ENCODE measurements around the gene PBX4. TPM values are rescaled to one million over a fixed set of nuclear protein-coding genes. Genes with fewer than 3 reads are reported as not detected.

Gene PBX4
- total RNA-seq, 4 donors from 2014 or later = 1.3 to 2.8 (median 1.6) TPM; not detected in 1

DNA sequence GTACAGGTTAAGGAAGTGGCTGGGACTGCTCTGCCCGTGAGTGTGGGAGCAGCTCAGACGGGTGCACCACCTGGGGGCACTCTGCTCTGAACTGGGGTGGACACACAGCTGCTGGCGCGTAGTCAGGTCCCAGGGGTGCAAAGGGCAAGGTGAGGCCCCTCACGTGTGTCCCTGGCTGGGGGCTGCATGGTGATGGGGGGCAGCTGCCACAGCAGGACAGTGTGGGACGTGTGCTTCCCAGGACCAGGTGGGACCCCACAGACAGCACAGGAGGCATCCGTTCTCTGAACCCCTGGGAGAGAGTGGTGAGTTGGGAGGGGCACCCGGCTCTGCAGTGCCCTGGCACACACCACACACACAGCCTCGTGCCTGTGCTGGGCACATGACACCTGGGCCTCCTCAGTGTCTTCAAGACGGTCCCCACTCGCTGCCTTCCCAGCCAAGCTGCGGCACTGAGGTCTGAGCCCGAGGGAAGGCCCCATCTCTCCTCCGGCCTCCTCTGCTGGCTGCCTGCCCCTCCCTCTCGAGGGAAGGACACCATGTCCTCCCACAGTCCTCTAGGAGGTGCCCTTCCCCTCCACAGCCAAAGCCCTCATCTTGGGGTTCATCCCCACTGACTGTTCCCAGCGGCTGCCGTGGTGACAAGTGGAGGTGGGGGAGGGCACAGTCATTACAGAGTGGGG, 55.7 kb downstream of the PBX4 start:
- no peaks in the 10 kb centered on the region for H3K9me3 ChIP-seq
- no peaks in the 10 kb centered on the region for H3K36me3 ChIP-seq
- intact Hi-C loops (cut with DNase I; ENCODE audit: low total_unique reads) = no loop called here
- no peaks in the 10 kb centered on the region for H3K27me3 ChIP-seq
- H3K4me1 ChIP-seq = no peaks in the 10 kb centered on the region
- TF ChIP-seq, protein P1, sequence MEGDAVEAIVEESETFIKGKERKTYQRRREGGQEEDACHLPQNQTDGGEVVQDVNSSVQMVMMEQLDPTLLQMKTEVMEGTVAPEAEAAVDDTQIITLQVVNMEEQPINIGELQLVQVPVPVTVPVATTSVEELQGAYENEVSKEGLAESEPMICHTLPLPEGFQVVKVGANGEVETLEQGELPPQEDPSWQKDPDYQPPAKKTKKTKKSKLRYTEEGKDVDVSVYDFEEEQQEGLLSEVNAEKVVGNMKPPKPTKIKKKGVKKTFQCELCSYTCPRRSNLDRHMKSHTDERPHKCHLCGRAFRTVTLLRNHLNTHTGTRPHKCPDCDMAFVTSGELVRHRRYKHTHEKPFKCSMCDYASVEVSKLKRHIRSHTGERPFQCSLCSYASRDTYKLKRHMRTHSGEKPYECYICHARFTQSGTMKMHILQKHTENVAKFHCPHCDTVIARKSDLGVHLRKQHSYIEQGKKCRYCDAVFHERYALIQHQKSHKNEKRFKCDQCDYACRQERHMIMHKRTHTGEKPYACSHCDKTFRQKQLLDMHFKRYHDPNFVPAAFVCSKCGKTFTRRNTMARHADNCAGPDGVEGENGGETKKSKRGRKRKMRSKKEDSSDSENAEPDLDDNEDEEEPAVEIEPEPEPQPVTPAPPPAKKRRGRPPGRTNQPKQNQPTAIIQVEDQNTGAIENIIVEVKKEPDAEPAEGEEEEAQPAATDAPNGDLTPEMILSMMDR (IDR thresholded peaks at IDR 0.05) = no peak
- TF ChIP-seq POLR2A (IDR thresholded peaks at IDR 0.05) = no peak
- H3K4me3 ChIP-seq = no peak overlapping the region
- DNase-seq = no peak
- no peak overlapping the region for H3K27ac ChIP-seq

DNA sequence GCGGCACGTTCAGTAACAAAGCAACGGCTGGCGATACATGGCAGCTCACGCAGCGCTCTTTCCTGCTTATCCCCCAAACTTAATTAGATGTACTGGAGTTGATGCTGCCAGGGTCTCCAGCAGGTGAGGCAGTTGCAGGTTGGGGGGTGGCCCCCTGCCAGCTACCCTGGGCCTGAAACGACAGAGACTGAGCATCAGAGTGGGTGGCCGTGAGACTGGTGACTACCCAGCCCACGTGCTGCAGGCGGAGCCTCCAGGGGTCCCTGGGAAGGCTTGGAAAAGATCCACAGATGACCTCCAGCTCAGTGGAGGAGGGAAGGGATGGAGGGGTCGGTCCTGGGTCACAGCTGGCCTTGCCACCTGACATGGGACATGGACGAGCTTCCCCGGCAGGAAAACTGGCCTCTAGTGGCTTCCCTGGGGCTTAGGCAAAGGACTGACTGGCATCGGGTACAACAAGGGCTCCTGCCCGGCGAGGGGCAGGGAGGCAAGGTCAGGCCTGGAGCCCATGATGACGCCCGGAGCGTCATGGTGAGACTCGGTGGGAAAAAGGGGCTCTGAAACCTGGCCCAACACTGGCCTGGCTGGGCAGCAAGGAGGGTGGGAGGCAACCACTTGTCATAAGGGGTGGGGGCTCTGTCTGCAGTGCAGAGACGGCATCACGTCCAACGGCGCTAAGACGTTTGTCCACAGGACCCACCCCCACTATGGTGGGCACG, 56.4 kb downstream of the PBX4 start:
- no peaks in the 10 kb centered on the region for H3K9me3 ChIP-seq
- DNase-seq = no peak
- H3K4me1 ChIP-seq = no peaks in the 10 kb centered on the region
- H3K27me3 ChIP-seq = no peaks in the 10 kb centered on the region
- H3K36me3 ChIP-seq = no peaks in the 10 kb centered on the region
- H3K27ac ChIP-seq = no peak overlapping the region
- H3K4me3 ChIP-seq = no peak overlapping the region
- intact Hi-C loops (cut with DNase I; ENCODE audit: low total_unique reads) = no loop called here
- TF ChIP-seq, protein P1 (IDR thresholded peaks at IDR 0.05) = no peak
- no peak for TF ChIP-seq POLR2A (IDR thresholded peaks at IDR 0.05)

DNA sequence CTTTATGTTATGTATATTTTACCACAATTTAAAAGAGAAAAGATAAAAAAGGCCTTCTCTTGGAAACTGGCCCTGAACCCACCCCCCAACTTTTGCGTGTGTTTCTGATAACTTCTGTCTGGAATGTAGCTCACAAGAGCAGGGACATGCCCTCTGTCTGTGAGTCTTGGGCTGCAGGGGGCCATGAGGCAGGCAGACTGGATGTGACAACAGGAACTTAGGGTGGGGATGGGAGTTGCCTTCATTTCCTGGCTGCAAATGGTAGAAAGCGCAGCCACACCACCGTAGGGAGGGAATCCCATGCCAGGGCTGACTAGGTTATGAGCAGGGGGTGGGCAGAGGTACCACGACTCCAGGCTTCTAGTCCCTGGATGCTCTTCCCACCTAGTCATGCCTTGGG, 58.6 kb downstream of the PBX4 start:
- TF ChIP-seq POLR2A (IDR thresholded peaks at IDR 0.05) = no peak
- TF ChIP-seq, protein P1 (IDR thresholded peaks at IDR 0.05) = no peak
- Histone ChIP-seq H3K4me3 (no peak overlapping the region), H3K9me3 (no peaks in the 10 kb centered on the region), H3K36me3 (no peaks in the 10 kb centered on the region), H3K4me1 (no peaks in the 10 kb centered on the region), H3K27me3 (no peaks in the 10 kb centered on the region), H3K27ac (no peak overlapping the region)
- DNase-seq = no peak
- intact Hi-C loops (cut with DNase I; ENCODE audit: low total_unique reads) = no loop called here

DNA sequence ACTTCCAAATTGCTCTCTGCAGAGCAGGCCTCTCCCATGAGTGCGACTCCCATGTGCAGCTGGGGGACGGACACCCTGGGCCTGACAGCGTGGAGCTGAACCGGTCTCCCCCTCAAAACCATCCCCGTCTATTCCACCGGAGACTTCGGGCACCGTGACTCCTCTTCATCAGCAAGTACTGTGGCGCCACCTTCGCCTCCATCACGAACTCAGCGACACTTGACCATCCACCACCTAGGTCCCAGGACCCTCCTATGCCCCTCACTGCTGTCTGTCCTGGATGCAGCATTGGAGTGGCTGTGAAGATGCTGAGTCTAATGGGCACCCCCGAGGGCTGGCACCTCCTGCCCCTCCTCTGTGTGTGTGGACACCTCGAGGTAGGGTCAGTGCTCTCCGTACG, 59.9 kb downstream of the PBX4 start:
- Histone ChIP-seq H3K4me3 (no peak overlapping the region), H3K4me1 (no peaks in the 10 kb centered on the region), H3K27me3 (no peaks in the 10 kb centered on the region), H3K9me3 (no peaks in the 10 kb centered on the region), H3K27ac (no peak overlapping the region), H3K36me3 (no peaks in the 10 kb centered on the region)
- intact Hi-C loops (cut with DNase I; ENCODE audit: low total_unique reads) = no loop called here
- TF ChIP-seq, protein P1 (IDR thresholded peaks at IDR 0.05) = no peak
- TF ChIP-seq POLR2A (IDR thresholded peaks at IDR 0.05) = no peak
- DNase-seq = no peak

DNA sequence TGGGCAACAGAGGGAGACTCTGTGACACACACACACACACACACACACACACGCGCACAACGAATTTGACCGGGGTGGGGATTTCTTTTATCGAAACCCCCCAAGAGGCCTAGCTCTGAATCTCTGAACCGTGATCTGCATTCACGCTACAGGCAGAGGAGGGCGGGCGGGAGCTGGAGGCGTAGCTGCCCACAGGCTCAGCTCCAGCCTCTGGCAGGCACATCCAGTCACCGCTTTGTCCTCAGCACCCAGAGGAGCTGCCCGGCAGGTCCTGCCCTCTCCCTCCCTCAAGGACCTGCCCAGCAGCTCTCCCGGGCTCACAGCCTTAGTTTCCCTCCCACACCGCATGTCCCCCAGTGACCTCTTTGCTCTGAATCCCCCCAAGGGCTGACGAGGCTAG, 60.4 kb downstream of the PBX4 start:
- intact Hi-C loops (cut with DNase I; ENCODE audit: low total_unique reads) = no loop called here
- H3K36me3 ChIP-seq = no peaks in the 10 kb centered on the region
- no peaks in the 10 kb centered on the region for H3K9me3 ChIP-seq
- no peak overlapping the region for H3K27ac ChIP-seq
- no peaks in the 10 kb centered on the region for H3K4me1 ChIP-seq
- H3K27me3 ChIP-seq = no peaks in the 10 kb centered on the region
- H3K4me3 ChIP-seq = no peak overlapping the region
- TF ChIP-seq, protein P1 (IDR thresholded peaks at IDR 0.05) = no peak
- no peak for TF ChIP-seq POLR2A (IDR thresholded peaks at IDR 0.05)
- DNase-seq = no peak

Measured in uterus (tissue), 4 donors.